ENCODE measurements around the gene GPBP1.

Gene GPBP1

GRCh38 chr5:57211039-57211438, 37.2 kb downstream of the GPBP1 start:
- no peak for DNase-seq (ENCODE audit: low spot score)

- no peak for DNase-seq (ENCODE audit: low spot score)
Observed at GRCh38 chr5:57215629-57216195, 41.9 kb downstream of the GPBP1 start.

- no peak for DNase-seq (ENCODE audit: low spot score)
Observed at GRCh38 chr5:57216714-57217113, 42.9 kb downstream of the GPBP1 start.

GRCh38 chr5:57219386-57219785, 45.5 kb downstream of the GPBP1 start:
- no peak for DNase-seq (ENCODE audit: low spot score)

GRCh38 chr5:57221049-57221568, 47.2 kb downstream of the GPBP1 start:
- peak; percentile 44 for DNase-seq (ENCODE audit: low spot score)

- no peak for DNase-seq (ENCODE audit: low spot score)
Observed at GRCh38 chr5:57225553-57225952, 51.7 kb downstream of the GPBP1 start.

GRCh38 chr5:57229313-57229712, 55.5 kb downstream of the GPBP1 start:
- DNase-seq (ENCODE audit: low spot score): no peak

GRCh38 chr5:57231607-57232006, 57.7 kb downstream of the GPBP1 start:
- DNase-seq (ENCODE audit: low spot score): no peak

- no peak for DNase-seq (ENCODE audit: low spot score)
Observed at GRCh38 chr5:57232293-57233033, 58.6 kb downstream of the GPBP1 start.

GRCh38 chr5:57243286-57244137, 69.7 kb downstream of the GPBP1 start:
- DNase-seq (ENCODE audit: low spot score): no peak

GRCh38 chr5:57244331-57244730, 70.5 kb downstream of the GPBP1 start:
- DNase-seq (ENCODE audit: low spot score): no peak

GRCh38 chr5:57246426-57246825, 72.6 kb downstream of the GPBP1 start:
- no peak for DNase-seq (ENCODE audit: low spot score)

GRCh38 chr5:57247765-57248164, 73.9 kb downstream of the GPBP1 start:
- no peak for DNase-seq (ENCODE audit: low spot score)

GRCh38 chr5:57249265-57249874, 75.5 kb downstream of the GPBP1 start:
- DNase-seq (ENCODE audit: low spot score): no peak

- no peak for DNase-seq (ENCODE audit: low spot score)
Observed at GRCh38 chr5:57258052-57258451, 84.2 kb downstream of the GPBP1 start.

- DNase-seq (ENCODE audit: low spot score): no peak
Observed at GRCh38 chr5:57258943-57259342, 85.1 kb downstream of the GPBP1 start.

- no peak for DNase-seq (ENCODE audit: low spot score)
Observed at GRCh38 chr5:57259704-57260103, 85.8 kb downstream of the GPBP1 start.

GRCh38 chr5:57262541-57262940, 88.7 kb downstream of the GPBP1 start:
- no peak for DNase-seq (ENCODE audit: low spot score)

- DNase-seq (ENCODE audit: low spot score): no peak
Observed at GRCh38 chr5:57267805-57268204, 93.9 kb downstream of the GPBP1 start.

- DNase-seq (ENCODE audit: low spot score): no peak
Observed at GRCh38 chr5:57276353-57276752, 102.5 kb downstream of the GPBP1 start.

GRCh38 chr5:57277085-57277484, 103.2 kb downstream of the GPBP1 start:
- no peak for DNase-seq (ENCODE audit: low spot score)

- DNase-seq (ENCODE audit: low spot score): no peak
Observed at GRCh38 chr5:57280853-57281252, 107.0 kb downstream of the GPBP1 start.

Data from SW480 (cell line).